Kidney (tissue), 14 donors: ENCODE data around the gene TMEM19. TPM values are rescaled to one million over a fixed set of nuclear protein-coding genes. Genes with fewer than 3 reads are reported as not detected.

ENCODE experiments used
- DNase-seq, 5 donors: peaks; one replicate each; pipeline ENCODE4 v3.0.0-alpha.2; 2013 to 2020
- FAIRE-seq: peaks from 2 replicates; lab custom pipeline; 2012; peaks lifted over from hg19 to GRCh38; lab: Jason Lieb, UNC
- H3K27ac ChIP-seq, 2 donors: one replicate each; pipeline ENCODE4 v1.7.0; 2013; ENCODE audit warnings: low read depth in 2 of 2, low read length in 2 of 2, inconsistent platforms in 1 of 2
- H3K27me3 ChIP-seq: one replicate; pipeline ENCODE4 v1.7.1; 2013; ENCODE audit warnings: low read length, inconsistent platforms; ENCODE audit not compliant: control insufficient read depth, insufficient read depth
- H3K36me3 ChIP-seq, 3 donors: one replicate each; pipeline versions ENCODE4 v1.7.0 to v1.7.1; 2013; ENCODE audit warnings: low read length in 3 of 3, control low read depth in 1 of 3, inconsistent platforms in 1 of 3; ENCODE audit not compliant: insufficient read depth in 3 of 3, control insufficient read depth in 2 of 3
- H3K4me1 ChIP-seq, 3 donors: one replicate each; pipeline versions ENCODE4 v1.7.0 to v1.7.1; 2013; ENCODE audit warnings: low read length in 3 of 3, inconsistent platforms in 1 of 3, low read depth in 1 of 3; ENCODE audit not compliant: control insufficient read depth in 2 of 3, insufficient read depth in 2 of 3
- H3K4me3 ChIP-seq, 3 donors: one replicate each; pipeline versions ENCODE4 v1.7.0 to v1.8.1; 2013; ENCODE audit warnings: low read length in 3 of 3, control low read depth in 1 of 3, inconsistent platforms in 1 of 3
- H3K9ac ChIP-seq, 3 donors: one replicate each; pipeline versions ENCODE4 v1.7.0 to v1.7.1; 2013; ENCODE audit warnings: low read length in 3 of 3, control low read depth in 1 of 3, inconsistent platforms in 1 of 3
- H3K9me3 ChIP-seq, 3 donors: one replicate each; pipeline versions ENCODE4 v1.7.0 to v1.7.1; 2013; ENCODE audit warnings: low read length in 3 of 3, control low read depth in 1 of 3, inconsistent platforms in 1 of 3; ENCODE audit not compliant: control insufficient read depth in 2 of 3, insufficient read depth in 1 of 3
- CTCF ChIP-seq: IDR thresholded peaks from 3 replicates; pipeline ENCODE4 v1.5.1; 2012; ENCODE audit warnings: mild to moderate bottlenecking, moderate library complexity, borderline replicate concordance; ENCODE audit not compliant: insufficient read depth; ENCODE audit errors: extremely low read depth
- intact Hi-C: fragments of 100-400 bp; cut with DNase I; formaldehyde crosslinking; loops from one replicate; pipeline ENCODE4 v1.11.1; 2022
- polyA plus RNA-seq: library from polyadenylated mRNA; stranded (reverse); fragments of 350-450 nt; fragmentation: Illumina TruSeq; extraction: RNeasy Lipid Tissue Mini Kit (QIAGEN cat#74804); gene quantifications from one replicate; pipeline ENCODE4 v1.2.3, GENCODE V29; 2014; ENCODE audit warnings: low read depth, low replicate concordance; ENCODE audit not compliant: insufficient read depth
- total RNA-seq: library from RNA; stranded (reverse); fragmentation: NEBNext Ultra II Directional; extraction: Animal tissue kit (Norgen Biotek cat#: 25700); gene quantifications from one replicate; pipeline ENCODE4 v1.2.1, GENCODE V29; 2021
- donor health status: control.
- donor health status: control.
- donor health status: control.
- donor health status: control.
- donor health status: control.
- donor health status: DM: yes; HTN: yes; CAD: no.
- donor health status: Normal renal cell carcinoma (clear cell type).

TMEM19 gene
- total and polyA plus RNA-seq, 2 donors from 2014 or later = 14.9 to 35.6 TPM

GRCh38 chr12:71682466-71682865 lies 3.4 kb upstream of the TMEM19 start:
- Histone ChIP-seq H3K27me3 (no peaks in the 10 kb centered on the region), H3K4me1 (no peaks in the 10 kb centered on the region), H3K9ac (no peak overlapping the region), H3K9me3 (no peaks in the 10 kb centered on the region), H3K4me3 (no peak overlapping the region), H3K36me3 (no peaks in the 10 kb centered on the region), H3K27ac (no peak overlapping the region)
- FAIRE-seq = no peak
- TF ChIP-seq CTCF = no peak
- intact Hi-C loops = no loop called here
- DNase-seq = no peak

GRCh38 chr12:71683633-71684032 lies 2.2 kb upstream of the TMEM19 start:
- H3K4me1 ChIP-seq = no peaks in the 10 kb centered on the region
- TF ChIP-seq CTCF = no peak
- no peak overlapping the region for H3K9ac ChIP-seq
- FAIRE-seq (no peak), DNase-seq (no peak)
- no peak overlapping the region for H3K4me3 ChIP-seq
- H3K9me3 ChIP-seq = no peaks in the 10 kb centered on the region
- H3K27ac ChIP-seq = no peak overlapping the region
- no peaks in the 10 kb centered on the region for H3K27me3 ChIP-seq
- no peaks in the 10 kb centered on the region for H3K36me3 ChIP-seq
- intact Hi-C loops = no loop called here

- intact Hi-C loops = no loop called here
- DNase-seq (no peak), FAIRE-seq (no peak)
- H3K4me1 ChIP-seq = peaks cover 0 to under 1% (median 0%) of the 10 kb centered on the region in 3 donors
- no peak overlapping the region for H3K9ac ChIP-seq
- H3K27ac ChIP-seq = no peak overlapping the region
- H3K4me3 ChIP-seq = peak overlapping the region in 1 of 3 donors; percentile 33
- H3K9me3 ChIP-seq = no peaks in the 10 kb centered on the region
- no peak for TF ChIP-seq CTCF
- no peaks in the 10 kb centered on the region for H3K27me3 ChIP-seq
- no peaks in the 10 kb centered on the region for H3K36me3 ChIP-seq
Measured at GRCh38 chr12:71684081-71684480, 1.8 kb upstream of the TMEM19 start.
